OCI-LY7 (cell line): Measurements from ENCODE around the gene TET3. TPM values are rescaled to one million over a fixed set of nuclear protein-coding genes. Genes with fewer than 3 reads are reported as not detected.

Source experiments
- BruUV-seq: library from RNA; stranded (reverse); fragments of 400-500 nt; replicated peaks from 2 replicates; lab custom pipeline; 2021; lab: Mats Ljungman, UMichigan
- CTCF ChIA-PET: fragments of 300-600 bp; sonication (Branson Sonifier 250); formaldehyde crosslinking; loops from one replicate; lab custom pipeline; 2022; ENCODE audit warnings: antibody characterized with exemption; ENCODE audit not compliant: unreplicated experiment; lab: Charles Lee
- POLR2A ChIA-PET: fragments of 300-600 bp; sonication (Branson Sonifier 250); formaldehyde crosslinking; loops from one replicate; lab custom pipeline; 2022; ENCODE audit warnings: antibody characterized with exemption; lab: Charles Lee
- DNase-seq: peaks from one replicate; pipeline ENCODE4 v3.0.0-alpha.2; 2015; ENCODE audit warnings: low spot score
- H2AFZ ChIP-seq: fragments of 200-600 bp; sonication (generic), shearing (Covaris generic); 2 replicates; pipeline ENCODE4 v1.6.1; 2014; ENCODE audit warnings: mild to moderate bottlenecking, antibody characterized with exemption, low read length, moderate library complexity
- H3K27ac ChIP-seq: fragments of 200-600 bp; sonication (generic); 2 replicates; pipeline ENCODE4 v1.5.1; 2014; ENCODE audit warnings: mixed run types, low read depth, mild to moderate bottlenecking, moderate library complexity, low read length, inconsistent platforms; ENCODE audit not compliant: poor library complexity, severe bottlenecking
- H3K36me3 ChIP-seq: fragments of 200-600 bp; sonication (generic); 2 replicates; pipeline ENCODE4 v1.6.1; 2014; ENCODE audit warnings: mild to moderate bottlenecking, antibody characterized with exemption, low read length, moderate library complexity, mixed read lengths; ENCODE audit not compliant: insufficient read depth
- H3K4me1 ChIP-seq: fragments of 200-600 bp; sonication (generic); 2 replicates; pipeline ENCODE4 v1.5.1; 2014; ENCODE audit warnings: mild to moderate bottlenecking, low read length; ENCODE audit not compliant: insufficient read depth, poor library complexity, severe bottlenecking
- H3K4me2 ChIP-seq: fragments of 200-600 bp; sonication (generic); 2 replicates; pipeline ENCODE4 v1.6.1; 2014; ENCODE audit warnings: mild to moderate bottlenecking, low read length
- H3K4me3 ChIP-seq: fragments of 200-600 bp; sonication (generic); 2 replicates; pipeline ENCODE4 v1.5.1; 2014; ENCODE audit warnings: mild to moderate bottlenecking, low read depth, low read length; ENCODE audit not compliant: poor library complexity, severe bottlenecking
- H3K79me2 ChIP-seq: fragments of 200-600 bp; sonication (generic); 2 replicates; pipeline ENCODE4 v1.6.1; 2016; ENCODE audit warnings: low read depth, mild to moderate bottlenecking, low read length, moderate library complexity, mixed read lengths; ENCODE audit not compliant: insufficient read depth
- H3K9me2 ChIP-seq: fragments of 200-600 bp; sonication (generic); 2 replicates; pipeline ENCODE4 v1.6.1; 2016; ENCODE audit warnings: mild to moderate bottlenecking, low read length, mixed read lengths; ENCODE audit not compliant: insufficient read depth
- H3K9me3 ChIP-seq: fragments of 200-600 bp; sonication (generic); 2 replicates; pipeline ENCODE4 v1.6.1; 2014; ENCODE audit warnings: mild to moderate bottlenecking, mixed run types, low read length, mixed read lengths
- H4K20me1 ChIP-seq: fragments of 200-600 bp; sonication (generic); 2 replicates; pipeline ENCODE4 v1.6.1; 2014; ENCODE audit warnings: mild to moderate bottlenecking, antibody characterized with exemption, low read length, moderate library complexity, mixed read lengths; ENCODE audit not compliant: insufficient read depth
- EZH2phosphoT487 ChIP-seq: fragments of 200-600 bp; sonication (generic); IDR thresholded peaks from 2 replicates; pipeline ENCODE4 v1.6.1; 2018; ENCODE audit warnings: low read depth, borderline replicate concordance, mild to moderate bottlenecking, mixed run types, antibody characterized with exemption, low read length, moderate library complexity, mixed read lengths
- intact Hi-C: fragments of 100-400 bp; cut with micrococcal nuclease; formaldehyde crosslinking; loops from one replicate; pipeline ENCODE4 v1.10.0; 2022; ENCODE audit not compliant: unreplicated experiment
- total RNA-seq, 2 experiments: library from RNA; depleted of rRNA in 1 of 2; stranded (reverse); fragments of >200 nt in 1 of 2; shearing (Covaris generic) in 1 of 2; gene quantifications; 2 replicates each; pipeline ENCODE4 v1.2.3, GENCODE V29; 2014 to 2022
- TF ChIP-seq, protein P1 (sequence below): fragments of 200-600 bp; sonication (generic); conservative IDR thresholded peaks from 2 replicates; pipeline ENCODE4 v1.5.1; 2014; ENCODE audit warnings: mild to moderate bottlenecking, antibody characterized with exemption, low read length, moderate library complexity, mixed read lengths

TET3 gene
- total RNA-seq, 2 experiments from 2014 or later = 14.7 to 25.2 TPM

DNA sequence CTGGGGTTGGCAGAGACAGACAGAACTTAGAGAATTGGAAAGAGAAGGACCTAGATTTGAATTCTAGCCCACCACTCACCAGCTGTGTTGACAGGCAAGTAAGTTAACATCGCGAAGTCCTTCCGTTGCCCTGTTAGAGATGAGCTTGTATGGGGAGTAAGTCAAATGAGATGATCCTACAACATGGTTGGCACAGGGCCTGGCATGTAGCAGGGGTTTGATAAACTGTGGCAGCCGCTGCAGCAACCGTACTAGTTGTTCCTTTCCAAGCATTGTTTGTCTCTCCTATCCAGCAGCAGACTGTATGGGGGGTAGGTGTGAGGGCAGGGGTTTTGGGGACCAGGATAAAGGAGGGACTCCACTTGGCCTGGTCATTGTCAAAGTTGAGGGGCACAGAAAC lies 16.0 kb downstream of the TET3 start:
- H4K20me1 ChIP-seq = peaks cover 16% of the 10 kb centered on the region; the same call in 1 of the 2 replicates
- no peak overlapping the region for H3K27ac ChIP-seq
- no peak overlapping the region for H3K4me2 ChIP-seq
- H3K4me1 ChIP-seq = peaks cover 19% of the 10 kb centered on the region
- H3K36me3 ChIP-seq = peaks cover 11% of the 10 kb centered on the region
- H3K9me2 ChIP-seq = no peaks in the 10 kb centered on the region
- H3K9me3 ChIP-seq = no peaks in the 10 kb centered on the region
- no peak overlapping the region for H2AFZ ChIP-seq
- H3K4me3 ChIP-seq = no peak overlapping the region
- CTCF ChIA-PET = no interaction called here
- TF ChIP-seq, protein P1, sequence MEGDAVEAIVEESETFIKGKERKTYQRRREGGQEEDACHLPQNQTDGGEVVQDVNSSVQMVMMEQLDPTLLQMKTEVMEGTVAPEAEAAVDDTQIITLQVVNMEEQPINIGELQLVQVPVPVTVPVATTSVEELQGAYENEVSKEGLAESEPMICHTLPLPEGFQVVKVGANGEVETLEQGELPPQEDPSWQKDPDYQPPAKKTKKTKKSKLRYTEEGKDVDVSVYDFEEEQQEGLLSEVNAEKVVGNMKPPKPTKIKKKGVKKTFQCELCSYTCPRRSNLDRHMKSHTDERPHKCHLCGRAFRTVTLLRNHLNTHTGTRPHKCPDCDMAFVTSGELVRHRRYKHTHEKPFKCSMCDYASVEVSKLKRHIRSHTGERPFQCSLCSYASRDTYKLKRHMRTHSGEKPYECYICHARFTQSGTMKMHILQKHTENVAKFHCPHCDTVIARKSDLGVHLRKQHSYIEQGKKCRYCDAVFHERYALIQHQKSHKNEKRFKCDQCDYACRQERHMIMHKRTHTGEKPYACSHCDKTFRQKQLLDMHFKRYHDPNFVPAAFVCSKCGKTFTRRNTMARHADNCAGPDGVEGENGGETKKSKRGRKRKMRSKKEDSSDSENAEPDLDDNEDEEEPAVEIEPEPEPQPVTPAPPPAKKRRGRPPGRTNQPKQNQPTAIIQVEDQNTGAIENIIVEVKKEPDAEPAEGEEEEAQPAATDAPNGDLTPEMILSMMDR = no peak
- no peak for TF ChIP-seq EZH2phosphoT487
- DNase-seq = no peak
- intact Hi-C loops = loop anchor here (5.0 kb wide), 1 partner anchor 147 kb away; the partner anchor contains the start of gene BOLA3
- BruUV-seq = no TSS peak
- POLR2A ChIA-PET = interaction anchor here (0.9 to 1.4 kb wide), 2 partner anchors 13 to 114 kb away, joined by 3 to 4 read pairs; no protein-coding TSS in a partner anchor
- peaks cover 12% of the 10 kb centered on the region; the same call in 1 of the 2 replicates for H3K79me2 ChIP-seq

DNA sequence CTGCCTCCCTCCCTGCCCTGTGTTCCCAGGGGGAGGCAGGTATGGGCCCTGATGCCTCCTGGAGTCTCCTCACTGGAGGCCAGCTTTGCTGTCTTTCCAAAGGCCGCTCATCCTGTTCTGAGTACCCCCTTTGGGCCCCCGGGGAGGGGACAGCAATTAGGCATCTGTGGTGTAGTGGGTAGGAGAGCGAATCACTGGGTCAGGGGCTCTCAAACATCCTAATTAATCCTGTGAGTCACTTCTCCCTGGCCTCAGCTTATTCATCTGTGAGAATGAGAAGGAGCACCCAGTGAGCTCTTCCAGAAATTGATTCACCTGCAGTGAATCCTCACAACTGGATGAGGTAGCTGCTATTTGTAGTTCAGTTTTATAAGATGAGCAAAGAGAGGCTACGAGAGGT lies 16.4 kb downstream of the TET3 start:
- H4K20me1 ChIP-seq = peaks cover 16% of the 10 kb centered on the region; the same call in 1 of the 2 replicates
- H3K9me2 ChIP-seq = no peaks in the 10 kb centered on the region
- CTCF ChIA-PET = no interaction called here
- peaks cover 9% of the 10 kb centered on the region; the same call in 1 of the 2 replicates for H3K79me2 ChIP-seq
- H2AFZ ChIP-seq = no peak overlapping the region
- BruUV-seq = no TSS peak
- no peak overlapping the region for H3K4me3 ChIP-seq
- no peaks in the 10 kb centered on the region for H3K9me3 ChIP-seq
- no peak for DNase-seq
- no peak overlapping the region for H3K4me2 ChIP-seq
- intact Hi-C loops = loop anchor here (5.0 kb wide), 1 partner anchor 146 kb away; the partner anchor contains the start of gene BOLA3
- H3K36me3 ChIP-seq = peaks cover 15% of the 10 kb centered on the region
- peaks cover 19% of the 10 kb centered on the region for H3K4me1 ChIP-seq
- H3K27ac ChIP-seq = no peak overlapping the region
- TF ChIP-seq, protein P1 = no peak
- TF ChIP-seq EZH2phosphoT487 = no peak
- POLR2A ChIA-PET = interaction anchor here (0.9 to 1.4 kb wide), 2 partner anchors 13 to 113 kb away, joined by 3 to 4 read pairs; no protein-coding TSS in a partner anchor
